Ammon's horn (tissue), 1 donor: ENCODE measurements around the gene CNGA4.
"Not testable (repeated sequence)": the region's sequence is repeated elsewhere in the genome, so short reads cannot be mapped to it uniquely, and the experiment has no call there.

ENCODE experiments used
- DNase-seq: peaks from one replicate; pipeline ENCODE4 v3.0.0-alpha.2; 2016; ENCODE audit warnings: low spot score

The CNGA4 gene

GRCh38 chr11:6268820-6269219 lies 29.9 kb downstream of the CNGA4 start:
- DNase-seq: no peak

- no peak for DNase-seq
These were observed 31.1 kb downstream of the CNGA4 start for GRCh38 chr11:6269994-6270393.

GRCh38 chr11:6270584-6271246 lies 31.8 kb downstream of the CNGA4 start:
- DNase-seq: no peak

- no peak for DNase-seq
These were observed 32.7 kb downstream of the CNGA4 start for GRCh38 chr11:6271598-6271997.

- DNase-seq: peak; percentile 52
These were observed 34.3 kb downstream of the CNGA4 start for GRCh38 chr11:6273188-6273587.

GRCh38 chr11:6280809-6281208 lies 41.9 kb downstream of the CNGA4 start:
- not testable (repeated sequence) for DNase-seq

GRCh38 chr11:6283453-6284023 lies 44.6 kb downstream of the CNGA4 start:
- no peak for DNase-seq

GRCh38 chr11:6284250-6284649 lies 45.4 kb downstream of the CNGA4 start:
- DNase-seq: no peak

GRCh38 chr11:6285019-6285418 lies 46.1 kb downstream of the CNGA4 start:
- DNase-seq: no peak
